DND-41 (cell line): ENCODE results near the gene POFUT2.

Experiments
- ATAC-seq: fragments of 200-7000 bp; cut with Tn5 transposase; 3 replicates; pipeline ENCODE4 v1.9.1; 2021; ENCODE audit warnings: low read depth; ENCODE audit not compliant: insufficient read depth
- DNase-seq: peaks from one replicate; pipeline ENCODE4 v3.0.0-alpha.2; 2020
- H2AFZ ChIP-seq: 2 replicates; pipeline ENCODE4 v1.6.0; 2012; ENCODE audit warnings: low read depth, low read length
- H3K27ac ChIP-seq: 2 replicates; pipeline ENCODE4 v1.5.1; 2012; ENCODE audit warnings: low read length, inconsistent platforms
- H3K27me3 ChIP-seq: fragments of 200-600 bp; sonication (generic); 2 replicates; pipeline ENCODE4 v1.6.0; 2012; ENCODE audit warnings: low read length, mild to moderate bottlenecking, inconsistent platforms; ENCODE audit not compliant: insufficient read depth, poor library complexity
- H3K36me3 ChIP-seq: 2 replicates; pipeline ENCODE4 v1.5.1; 2012; ENCODE audit warnings: low read length, inconsistent platforms; ENCODE audit not compliant: insufficient read depth
- H3K4me1 ChIP-seq: 2 replicates; pipeline ENCODE4 v1.5.1; 2012; ENCODE audit warnings: mild to moderate bottlenecking, low read length; ENCODE audit not compliant: insufficient read depth
- H3K4me2 ChIP-seq: 2 replicates; pipeline ENCODE4 v1.6.0; 2012; ENCODE audit warnings: mild to moderate bottlenecking, moderate library complexity, low read length, inconsistent platforms; ENCODE audit not compliant: insufficient read depth
- H3K4me3 ChIP-seq, 2 experiments: fragments of 200-600 bp in 1 of 2; shearing (Covaris generic) in 1 of 2; 2 replicates each; pipeline ENCODE4 v1.5.1; 2012 to 2016; ENCODE audit warnings: inconsistent platforms in 2 of 2, low read length in 2 of 2, mild to moderate bottlenecking in 2 of 2, low read depth in 1 of 2, moderate library complexity in 1 of 2
- H3K79me2 ChIP-seq: 2 replicates; pipeline ENCODE4 v1.6.0; 2012; ENCODE audit warnings: low read length, inconsistent platforms; ENCODE audit not compliant: insufficient read depth
- H3K9ac ChIP-seq: 2 replicates; pipeline ENCODE4 v1.6.0; 2012; ENCODE audit warnings: low read depth, mild to moderate bottlenecking, inconsistent platforms, low read length, moderate library complexity
- H3K9me3 ChIP-seq: 2 replicates; pipeline ENCODE4 v1.5.1; 2012; ENCODE audit warnings: low read length, moderate library complexity, mild to moderate bottlenecking, inconsistent platforms; ENCODE audit not compliant: insufficient read depth, severe bottlenecking
- H4K20me1 ChIP-seq: 2 replicates; pipeline ENCODE4 v1.6.0; 2012; ENCODE audit warnings: low read length; ENCODE audit not compliant: insufficient read depth
- EZH2 ChIP-seq: IDR thresholded peaks from 3 replicates; pipeline ENCODE4 v1.6.1; 2012; ENCODE audit warnings: borderline replicate concordance, low read depth, mild to moderate bottlenecking, moderate library complexity, low read length, inconsistent platforms; ENCODE audit not compliant: severe bottlenecking
- TF ChIP-seq, protein P1 (sequence below): IDR thresholded peaks from 2 replicates; pipeline ENCODE4 v1.5.1; 2012; ENCODE audit warnings: borderline replicate concordance, low read length, moderate library complexity, mild to moderate bottlenecking; ENCODE audit not compliant: poor library complexity, severe bottlenecking; ENCODE audit errors: extremely low read depth

Gene POFUT2

DNA sequence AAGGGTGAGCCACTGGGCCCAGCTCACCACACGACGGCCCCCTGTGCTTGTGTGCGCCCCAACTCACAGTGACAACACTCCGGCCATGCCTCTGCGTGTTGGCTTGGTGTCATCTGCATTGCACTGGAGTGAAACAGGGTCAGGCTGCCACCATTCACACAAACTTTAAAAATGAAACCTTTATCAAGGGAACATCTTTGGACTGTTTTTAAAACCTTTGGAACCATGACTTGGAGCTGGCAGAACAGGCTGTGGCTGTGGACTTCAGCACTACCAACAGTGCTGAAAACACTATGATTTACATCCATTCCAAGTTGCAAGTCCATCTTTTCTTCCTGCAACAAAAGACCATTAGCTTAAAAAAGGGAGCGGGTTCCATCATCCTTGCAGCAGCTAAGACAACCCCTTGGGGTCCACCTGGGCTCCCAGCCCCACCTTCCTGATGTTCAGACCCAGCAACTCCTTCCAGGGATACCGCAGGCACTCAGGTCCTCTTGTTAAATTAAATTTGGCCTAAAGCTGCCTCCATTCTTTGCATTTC, 25.6 kb downstream of the POFUT2 start:
- no peaks in the 10 kb centered on the region for H3K9me3 ChIP-seq
- ATAC-seq (no peak), DNase-seq (no peak)
- no peak overlapping the region for H3K9ac ChIP-seq
- H2AFZ ChIP-seq = no peak overlapping the region
- H3K27me3 ChIP-seq = no peaks in the 10 kb centered on the region
- no peaks in the 10 kb centered on the region for H3K79me2 ChIP-seq
- H3K4me3 ChIP-seq = no peak overlapping the region
- H3K4me2 ChIP-seq = no peak overlapping the region
- peaks cover 32% of the 10 kb centered on the region for H3K36me3 ChIP-seq
- H3K27ac ChIP-seq = no peak overlapping the region
- TF ChIP-seq, protein P1, sequence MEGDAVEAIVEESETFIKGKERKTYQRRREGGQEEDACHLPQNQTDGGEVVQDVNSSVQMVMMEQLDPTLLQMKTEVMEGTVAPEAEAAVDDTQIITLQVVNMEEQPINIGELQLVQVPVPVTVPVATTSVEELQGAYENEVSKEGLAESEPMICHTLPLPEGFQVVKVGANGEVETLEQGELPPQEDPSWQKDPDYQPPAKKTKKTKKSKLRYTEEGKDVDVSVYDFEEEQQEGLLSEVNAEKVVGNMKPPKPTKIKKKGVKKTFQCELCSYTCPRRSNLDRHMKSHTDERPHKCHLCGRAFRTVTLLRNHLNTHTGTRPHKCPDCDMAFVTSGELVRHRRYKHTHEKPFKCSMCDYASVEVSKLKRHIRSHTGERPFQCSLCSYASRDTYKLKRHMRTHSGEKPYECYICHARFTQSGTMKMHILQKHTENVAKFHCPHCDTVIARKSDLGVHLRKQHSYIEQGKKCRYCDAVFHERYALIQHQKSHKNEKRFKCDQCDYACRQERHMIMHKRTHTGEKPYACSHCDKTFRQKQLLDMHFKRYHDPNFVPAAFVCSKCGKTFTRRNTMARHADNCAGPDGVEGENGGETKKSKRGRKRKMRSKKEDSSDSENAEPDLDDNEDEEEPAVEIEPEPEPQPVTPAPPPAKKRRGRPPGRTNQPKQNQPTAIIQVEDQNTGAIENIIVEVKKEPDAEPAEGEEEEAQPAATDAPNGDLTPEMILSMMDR = no peak
- TF ChIP-seq EZH2 = no peak
- peaks cover 9% of the 10 kb centered on the region; the same call in 1 of the 2 replicates for H4K20me1 ChIP-seq
- peaks cover 16% of the 10 kb centered on the region for H3K4me1 ChIP-seq

DNA sequence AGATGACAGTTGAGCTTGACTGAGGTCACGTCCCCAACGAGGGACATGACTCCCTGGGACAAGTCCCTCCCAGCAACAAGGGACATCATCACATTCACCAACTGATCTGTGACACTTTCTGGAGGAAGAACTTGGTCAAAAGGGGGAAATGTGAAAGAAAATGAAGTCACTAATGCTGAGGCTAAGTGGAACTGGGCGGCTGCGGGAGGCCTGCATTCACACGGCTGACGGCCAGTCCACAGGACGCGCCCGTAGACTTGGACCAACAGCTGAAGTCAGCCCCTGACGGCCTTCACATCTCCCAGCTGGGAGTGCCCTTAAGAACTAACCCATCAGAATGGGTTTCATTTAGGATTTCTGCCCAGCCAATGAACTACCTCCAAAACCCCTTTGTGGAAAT, 26.6 kb downstream of the POFUT2 start:
- H3K79me2 ChIP-seq = no peaks in the 10 kb centered on the region
- 0 out of 2 replicates have a peak, but pooled peaks cover 6% of the 10 kb centered on the region for H4K20me1 ChIP-seq
- no peaks in the 10 kb centered on the region for H3K27me3 ChIP-seq
- no peak for DNase-seq
- no peak overlapping the region for H3K27ac ChIP-seq
- H3K9me3 ChIP-seq = no peaks in the 10 kb centered on the region
- no peak overlapping the region for H3K4me3 ChIP-seq
- ATAC-seq = no peak
- H3K4me1 ChIP-seq = peaks cover 5% of the 10 kb centered on the region
- H3K9ac ChIP-seq = no peak overlapping the region
- peaks cover 26% of the 10 kb centered on the region for H3K36me3 ChIP-seq
- TF ChIP-seq EZH2 = no peak
- TF ChIP-seq, protein P1 = no peak
- no peak overlapping the region for H2AFZ ChIP-seq
- no peak overlapping the region for H3K4me2 ChIP-seq

DNA sequence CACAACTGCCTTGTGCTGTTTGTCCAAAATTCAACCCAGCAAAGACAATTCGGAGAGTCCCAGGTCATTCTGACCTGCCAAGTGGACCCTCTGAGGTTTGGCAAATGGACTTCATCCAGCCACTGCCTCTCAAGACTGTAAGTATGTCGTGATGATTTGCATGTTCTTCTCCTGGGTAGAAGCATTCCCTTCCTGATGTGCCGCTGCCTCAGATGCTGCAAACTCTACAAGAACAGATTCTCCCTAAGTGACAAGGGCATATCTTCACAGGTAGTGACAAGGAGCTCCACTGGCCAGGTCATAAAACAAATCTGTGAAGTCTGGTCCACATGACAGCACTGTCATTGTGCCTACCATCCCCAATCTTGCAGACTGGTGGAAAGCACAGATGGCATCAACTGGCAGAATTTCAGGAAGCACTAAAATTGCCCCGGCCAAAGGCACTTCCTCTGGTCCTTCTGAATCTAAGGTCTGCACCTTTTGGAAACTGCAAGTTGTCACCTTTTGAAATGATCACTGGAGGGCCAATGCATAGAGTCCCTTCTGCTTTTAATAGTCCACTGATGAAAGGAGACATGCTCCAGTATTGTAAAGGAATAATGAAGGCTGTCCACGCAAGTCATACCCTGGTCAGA, 27.4 kb downstream of the POFUT2 start:
- Histone ChIP-seq H3K9ac (no peak overlapping the region), H3K27ac (no peak overlapping the region), H3K27me3 (no peaks in the 10 kb centered on the region), H3K36me3 (peaks cover 19% of the 10 kb centered on the region), H3K4me2 (no peak overlapping the region), H3K79me2 (no peaks in the 10 kb centered on the region), H3K4me3 (no peak overlapping the region), H3K9me3 (no peaks in the 10 kb centered on the region), H4K20me1 (peaks cover 3% of the 10 kb centered on the region; the same call in 1 of the 2 replicates), H3K4me1 (no peaks in the 10 kb centered on the region), H2AFZ (no peak overlapping the region)
- TF ChIP-seq EZH2 = no peak
- TF ChIP-seq, protein P1 = no peak
- ATAC-seq = no peak
- no peak for DNase-seq
